IgD-negative memory B cell (primary cell): ENCODE data around the gene DLST. TPM values are rescaled to one million over a fixed set of nuclear protein-coding genes. Genes with fewer than 3 reads are reported as not detected.

Experiments
- H3K27ac Mint-ChIP-seq, 3 donors: one replicate each; pipeline ENCODE4 v1.8.0; 2020 to 2022; ENCODE audit warnings: mild to moderate bottlenecking in 3 of 3, mixed read lengths in 3 of 3, moderate library complexity in 1 of 3
- H3K27me3 Mint-ChIP-seq: one replicate; pipeline ENCODE4 v1.8.0; 2021; ENCODE audit warnings: mixed read lengths
- H3K36me3 Mint-ChIP-seq: one replicate; pipeline ENCODE4 v1.8.0; 2020; ENCODE audit warnings: mild to moderate bottlenecking, mixed read lengths
- H3K4me1 Mint-ChIP-seq, 3 donors: one replicate each; pipeline ENCODE4 v1.8.0; 2020 to 2022; ENCODE audit warnings: mixed read lengths in 3 of 3, mild to moderate bottlenecking in 1 of 3
- H3K4me3 Mint-ChIP-seq, 4 donors: one replicate each; pipeline ENCODE4 v1.8.0; 2020 to 2022; ENCODE audit warnings: mild to moderate bottlenecking in 4 of 4, mixed read lengths in 4 of 4, moderate library complexity in 3 of 4
- H3K9me3 Mint-ChIP-seq, 3 donors: one replicate each; pipeline ENCODE4 v1.8.0; 2020 to 2021; ENCODE audit warnings: mixed read lengths in 3 of 3, mild to moderate bottlenecking in 1 of 3
- polyA plus RNA-seq: library from polyadenylated mRNA; unstranded; fragments of 300-500 nt; fragmentation: Illumina TruSeq; gene quantifications from one replicate; pipeline ENCODE4 v1.2.3, GENCODE V29; 2021

Gene DLST
- polyA plus RNA-seq, 1 donor from 2014 or later, result 10.3 TPM

GRCh38 chr14:74952697-74953484 is 71.2 kb downstream of the DLST start:
- Mint-ChIP-seq H3K4me1 (peaks cover 0 to 6% (median 0%) of the 10 kb centered on the region in 3 donors), H3K27me3 (peaks cover 12% of the 10 kb centered on the region), H3K36me3 (peaks cover 2% of the 10 kb centered on the region), H3K4me3 (peak overlapping the region in 1 of 4 donors; percentile 60), H3K27ac (no peak overlapping the region), H3K9me3 (no peaks in the 10 kb centered on the region)

Other genes starting within 250 kb of the DLST start
- 15.6 TPM for gene AREL1, start 168.8 kb upstream of the DLST start, polyA plus RNA-seq
- gene FCF1, start 168.8 kb upstream of the DLST start, polyA plus RNA-seq, result 26.6 TPM
- gene YLPM1, start 118.6 kb upstream of the DLST start, polyA plus RNA-seq, result 15.6 TPM
- gene PROX2, start 5.8 kb upstream of the DLST start, polyA plus RNA-seq, result not detected
- gene RPS6KL1, start 41.3 kb downstream of the DLST start, polyA plus RNA-seq, result 1.4 TPM
- not detected for gene PGF, start 73.7 kb downstream of the DLST start, polyA plus RNA-seq
- 29.2 TPM for gene EIF2B2, start 121.0 kb downstream of the DLST start, polyA plus RNA-seq
- gene MLH3, start 169.6 kb downstream of the DLST start, polyA plus RNA-seq, result 8.4 TPM
- gene ACYP1, start 182.1 kb downstream of the DLST start, polyA plus RNA-seq, result 15.2 TPM
- 3.1 TPM for gene ZC2HC1C, start 187.7 kb downstream of the DLST start, polyA plus RNA-seq
- 16.9 TPM for gene NEK9, start 245.1 kb downstream of the DLST start, polyA plus RNA-seq